A549 (cell line): ENCODE measurements around the gene A4GALT. TPM values are rescaled to one million over a fixed set of nuclear protein-coding genes. Genes with fewer than 3 reads are reported as not detected.
A peak's percentile ranks its signal among the peaks of the same experiment; 100 is the strongest.

Source experiments
- ATAC-seq, 2 experiments: fragments of 200-7000 bp in 1 of 2; fragments of >200 bp in 1 of 2; cut with Nextera tagmentation in 1 of 2; cut with Tn5 transposase in 1 of 2; 3 replicates each; pipeline versions ENCODE4 v1.8.0 to v1.9.1; 2018 to 2020; ENCODE audit warnings: mild to moderate bottlenecking in 1 of 2, moderate library complexity in 1 of 2
- CTCF ChIA-PET: fragments of 300-600 bp; sonication (Branson Sonifier 250); formaldehyde crosslinking; extraction: SDS; loops from one replicate; lab custom pipeline; 2021; ENCODE audit warnings: antibody characterized with exemption, inconsistent platforms; lab: Yijun Ruan, JAX
- POLR2A ChIA-PET: fragments of 350-600 bp; formaldehyde crosslinking; extraction: SDS; loops from one replicate; lab custom pipeline; 2021; ENCODE audit warnings: antibody characterized with exemption, inconsistent platforms; lab: Yijun Ruan, JAX
- DNase-seq, 2 experiments: peaks; one replicate each; pipeline versions ENCODE4 v3.0.0 to v3.0.0-alpha.2; 2011 to 2016; ENCODE audit warnings: low read depth in 1 of 2, low spot score in 1 of 2
- FAIRE-seq: peaks from 2 replicates; lab custom pipeline; 2011; peaks lifted over from hg19 to GRCh38; lab: Jason Lieb, UNC
- H3K27ac ChIP-seq, 2 experiments: fragments of >200 bp; sonication (Bioruptor Twin); formaldehyde crosslinking; 3 replicates each; pipeline ENCODE4 v1.5.1; 2016 to 2017
- H3K4me1 ChIP-seq: fragments of >200 bp; sonication (Bioruptor Twin); formaldehyde crosslinking; 3 replicates; pipeline ENCODE4 v1.6.1; 2016
- H3K4me2 ChIP-seq: fragments of >200 bp; sonication (Bioruptor Twin); formaldehyde crosslinking; 3 replicates; pipeline ENCODE4 v1.6.1; 2016
- H3K4me3 ChIP-seq: fragments of >200 bp; sonication (Bioruptor Twin); formaldehyde crosslinking; 3 replicates; pipeline ENCODE4 v1.5.1; 2016
- H3K9me3 ChIP-seq: fragments of >200 bp; sonication (Bioruptor Twin); formaldehyde crosslinking; 3 replicates; pipeline ENCODE4 v1.6.1; 2016
- BHLHE40 ChIP-seq: IDR thresholded peaks from 2 replicates; pipeline ENCODE4 v1.6.1; 2012; ENCODE audit warnings: low read depth, low read length, inconsistent platforms
- EHF ChIP-seq: fragments of 250-450 bp; sonication (Bioruptor Pico); IDR thresholded peaks from 2 replicates; pipeline ENCODE4 v1.5.0; 2020; ENCODE audit warnings: mild to moderate bottlenecking
- EHMT2 ChIP-seq: fragments of 200-600 bp; sonication (generic); IDR thresholded peaks from 2 replicates; pipeline ENCODE4 v1.6.1; 2016; ENCODE audit warnings: antibody characterized with exemption, low read depth, mild to moderate bottlenecking, moderate library complexity
- FOXS1 ChIP-seq: fragments of 250-450 bp; sonication (Bioruptor Pico); IDR thresholded peaks from 2 replicates; pipeline ENCODE4 v1.5.0; 2020; ENCODE audit warnings: mild to moderate bottlenecking, moderate library complexity
- GATA3 ChIP-seq: IDR thresholded peaks from 2 replicates; pipeline ENCODE4 v1.6.1; 2012; ENCODE audit warnings: borderline replicate concordance
- HDAC2 ChIP-seq: fragments of 200-600 bp; sonication (generic); IDR thresholded peaks from 2 replicates; pipeline ENCODE4 v1.6.1; 2016
- HEYL ChIP-seq: fragments of 250-450 bp; sonication (Bioruptor Pico); IDR thresholded peaks from 2 replicates; pipeline ENCODE4 v1.8.0; 2021; ENCODE audit warnings: mild to moderate bottlenecking, moderate library complexity
- HOXA7 ChIP-seq: fragments of 250-450 bp; sonication (Bioruptor Pico); IDR thresholded peaks from 2 replicates; pipeline ENCODE4 v1.5.0; 2020; ENCODE audit warnings: mild to moderate bottlenecking, moderate library complexity
- JUN ChIP-seq, 2 experiments: fragments of >200 bp; sonication (Bioruptor Twin); formaldehyde crosslinking; IDR thresholded peaks; 2 replicates in 1 of 2; 3 replicates in 1 of 2; pipeline ENCODE4 v1.6.1; 2016 to 2017
- JUNB ChIP-seq: fragments of >200 bp; sonication (Bioruptor Twin); formaldehyde crosslinking; IDR thresholded peaks from 2 replicates; pipeline ENCODE4 v1.6.1; 2016
- MAZ ChIP-seq: fragments of 150-350 bp; IDR thresholded peaks from 2 replicates; pipeline ENCODE4 v1.6.1; 2014; ENCODE audit warnings: antibody characterized with exemption, low read depth, low read length, borderline replicate concordance
- MYC ChIP-seq: IDR thresholded peaks from 2 replicates; pipeline ENCODE4 v1.6.1; 2012; ENCODE audit warnings: mild to moderate bottlenecking, inconsistent platforms, low read length, improper control_type of control experiment, borderline replicate concordance
- NFE2L2 ChIP-seq: fragments of 150-350 bp; conservative IDR thresholded peaks from 2 replicates; pipeline ENCODE4 v1.6.1; 2014; ENCODE audit warnings: low read length
- NPAS2 ChIP-seq: fragments of 250-450 bp; sonication (Bioruptor Pico); IDR thresholded peaks from 2 replicates; pipeline ENCODE4 v1.8.0; 2022; ENCODE audit warnings: mild to moderate bottlenecking, moderate library complexity, borderline replicate concordance
- POLR2A ChIP-seq: IDR thresholded peaks from 2 replicates; pipeline ENCODE4 v1.6.1; 2012; ENCODE audit warnings: mild to moderate bottlenecking, low read length
- RAD21 ChIP-seq, 2 experiments: fragments of >200 bp in 1 of 2; sonication (Bioruptor Twin) in 1 of 2; formaldehyde crosslinking in 1 of 2; IDR thresholded peaks in 1 of 2; conservative IDR thresholded peaks in 1 of 2; 2 replicates in 1 of 2; 3 replicates in 1 of 2; pipeline ENCODE4 v1.6.1; 2012 to 2018; ENCODE audit warnings: inconsistent platforms in 1 of 2
- SMC3 ChIP-seq: fragments of >200 bp; sonication (Bioruptor Twin); formaldehyde crosslinking; IDR thresholded peaks from 3 replicates; pipeline ENCODE4 v1.6.1; 2018; ENCODE audit warnings: inconsistent platforms
- SREBF2 ChIP-seq: fragments of 450-650 bp; IDR thresholded peaks from 2 replicates; pipeline ENCODE4 v1.6.1; 2014; ENCODE audit warnings: mild to moderate bottlenecking, moderate library complexity
- TFCP2L1 ChIP-seq: fragments of 250-450 bp; sonication (Bioruptor Pico); IDR thresholded peaks from 2 replicates; pipeline ENCODE4 v1.5.0; 2021; ENCODE audit warnings: mild to moderate bottlenecking
- ZC3H11A ChIP-seq: fragments of 450-650 bp; IDR thresholded peaks from 2 replicates; pipeline ENCODE4 v1.6.1; 2014; ENCODE audit warnings: antibody characterized with exemption, mild to moderate bottlenecking
- ZFP36 ChIP-seq: fragments of 450-650 bp; IDR thresholded peaks from 2 replicates; pipeline ENCODE4 v1.6.1; 2014; ENCODE audit warnings: borderline replicate concordance; ENCODE audit not compliant: partially characterized antibody
- WGBS: methylation state at CpG from one replicate; pipeline ENCODE4 v1.1.6; 2017; ENCODE audit errors: missing lambda C conversion rate; 5-methylcytosine and 5-hydroxymethylcytosine counted together
- polyA plus RNA-seq, 4 experiments: library from polyadenylated mRNA; depleted of rRNA in 3 of 4; stranded (reverse); fragments of >200 nt; fragmentation: RNase III in 1 of 4; extraction: RNeasy Plus Mini Kit Qiagen cat#74134 plus additional on column Dnase treatment in 1 of 4; gene quantifications; 2 replicates in 3 of 4; 3 replicates in 1 of 4; pipeline ENCODE4 v1.2.3, GENCODE V29; 2011 to 2017
- TF ChIP-seq, protein P1 (sequence below): fragments of >200 bp; sonication (Bioruptor Twin); formaldehyde crosslinking; IDR thresholded peaks from 3 replicates; pipeline ENCODE4 v1.5.1; 2016
- TF ChIP-seq, protein P2 (sequence below): fragments of >200 bp; sonication (Bioruptor Twin); formaldehyde crosslinking; IDR thresholded peaks from 3 replicates; pipeline ENCODE4 v1.6.1; 2016
- TF ChIP-seq, protein P3 (sequence below): fragments of 150-350 bp; IDR thresholded peaks from 2 replicates; pipeline ENCODE4 v1.6.1; 2014; ENCODE audit warnings: low read depth, mild to moderate bottlenecking, low read length
- TF ChIP-seq, protein P4 (sequence below): IDR thresholded peaks from 2 replicates; pipeline ENCODE4 v1.6.1; 2012
- TF ChIP-seq, protein P5 (sequence below): fragments of 450-650 bp; IDR thresholded peaks from 2 replicates; pipeline ENCODE4 v1.6.1; 2014; ENCODE audit warnings: antibody characterized with exemption

A4GALT gene
- polyA plus RNA-seq, 2 of the 4 experiments (the other 2 are of a cell fraction) = 5.1 to 7.8 TPM

DNA sequence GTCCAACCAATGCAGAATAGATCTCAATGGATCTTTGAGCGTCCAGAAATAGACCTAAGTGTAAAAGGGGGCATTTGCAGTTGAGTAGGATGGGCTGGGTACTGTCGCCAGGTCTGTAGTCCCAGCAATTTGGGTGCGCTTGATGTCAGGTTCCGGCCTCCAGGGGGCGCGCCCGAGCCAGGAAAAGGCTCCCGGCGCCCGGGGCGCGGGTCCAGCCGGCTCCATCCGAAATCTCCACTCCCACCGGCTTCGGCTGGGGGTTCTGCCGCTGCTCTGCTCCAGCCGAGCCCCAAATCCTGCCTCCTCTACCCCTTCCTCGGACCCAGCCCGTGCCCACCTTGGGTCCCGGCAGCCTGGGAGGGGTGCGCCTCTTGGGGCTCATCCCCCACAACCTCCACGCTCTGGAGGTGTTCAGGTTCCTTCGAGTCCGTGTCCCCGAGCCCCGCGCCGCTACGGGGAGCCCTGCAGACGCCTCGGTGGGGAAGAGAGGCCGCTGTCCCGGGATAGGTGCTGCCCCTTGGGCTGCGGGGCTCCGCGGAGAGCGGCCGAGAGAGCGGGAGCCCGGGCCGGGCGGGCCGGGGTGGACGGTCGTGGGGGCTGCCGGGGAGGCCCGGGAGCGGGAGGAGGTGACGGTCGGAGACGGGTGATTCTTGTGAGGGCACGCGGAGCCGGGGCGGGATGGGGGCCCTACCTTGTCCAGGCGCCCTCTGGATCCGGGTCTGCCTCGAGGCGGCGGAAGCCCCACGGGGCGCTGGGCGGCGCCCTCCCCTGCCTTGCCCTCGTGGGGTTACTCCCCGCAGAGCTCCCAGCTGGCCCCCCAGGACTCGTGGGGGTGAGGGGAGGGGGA is 58.5 kb downstream of the A4GALT start (continued):
- TF ChIP-seq, protein P1, sequence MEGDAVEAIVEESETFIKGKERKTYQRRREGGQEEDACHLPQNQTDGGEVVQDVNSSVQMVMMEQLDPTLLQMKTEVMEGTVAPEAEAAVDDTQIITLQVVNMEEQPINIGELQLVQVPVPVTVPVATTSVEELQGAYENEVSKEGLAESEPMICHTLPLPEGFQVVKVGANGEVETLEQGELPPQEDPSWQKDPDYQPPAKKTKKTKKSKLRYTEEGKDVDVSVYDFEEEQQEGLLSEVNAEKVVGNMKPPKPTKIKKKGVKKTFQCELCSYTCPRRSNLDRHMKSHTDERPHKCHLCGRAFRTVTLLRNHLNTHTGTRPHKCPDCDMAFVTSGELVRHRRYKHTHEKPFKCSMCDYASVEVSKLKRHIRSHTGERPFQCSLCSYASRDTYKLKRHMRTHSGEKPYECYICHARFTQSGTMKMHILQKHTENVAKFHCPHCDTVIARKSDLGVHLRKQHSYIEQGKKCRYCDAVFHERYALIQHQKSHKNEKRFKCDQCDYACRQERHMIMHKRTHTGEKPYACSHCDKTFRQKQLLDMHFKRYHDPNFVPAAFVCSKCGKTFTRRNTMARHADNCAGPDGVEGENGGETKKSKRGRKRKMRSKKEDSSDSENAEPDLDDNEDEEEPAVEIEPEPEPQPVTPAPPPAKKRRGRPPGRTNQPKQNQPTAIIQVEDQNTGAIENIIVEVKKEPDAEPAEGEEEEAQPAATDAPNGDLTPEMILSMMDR = peak; percentile 73
- TF ChIP-seq ZFP36 = no peak
- TF ChIP-seq BHLHE40 = no peak
- no peak for TF ChIP-seq FOXS1 (CRISPR knock-in tag)
- no peak for TF ChIP-seq POLR2A
- no peak for TF ChIP-seq MYC
- TF ChIP-seq HDAC2 = no peak
- TF ChIP-seq SMC3 = peak; percentile 77
- TF ChIP-seq, protein P2, sequence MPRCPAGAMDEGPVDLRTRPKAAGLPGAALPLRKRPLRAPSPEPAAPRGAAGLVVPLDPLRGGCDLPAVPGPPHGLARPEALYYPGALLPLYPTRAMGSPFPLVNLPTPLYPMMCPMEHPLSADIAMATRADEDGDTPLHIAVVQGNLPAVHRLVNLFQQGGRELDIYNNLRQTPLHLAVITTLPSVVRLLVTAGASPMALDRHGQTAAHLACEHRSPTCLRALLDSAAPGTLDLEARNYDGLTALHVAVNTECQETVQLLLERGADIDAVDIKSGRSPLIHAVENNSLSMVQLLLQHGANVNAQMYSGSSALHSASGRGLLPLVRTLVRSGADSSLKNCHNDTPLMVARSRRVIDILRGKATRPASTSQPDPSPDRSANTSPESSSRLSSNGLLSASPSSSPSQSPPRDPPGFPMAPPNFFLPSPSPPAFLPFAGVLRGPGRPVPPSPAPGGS = no peak
- peak; percentile 66 to 89 for TF ChIP-seq RAD21 (conservative IDR thresholded peaks at IDR 0.05 in 1 of 2, IDR thresholded peaks at IDR 0.05 in 1 of 2)
- TF ChIP-seq, protein P3, sequence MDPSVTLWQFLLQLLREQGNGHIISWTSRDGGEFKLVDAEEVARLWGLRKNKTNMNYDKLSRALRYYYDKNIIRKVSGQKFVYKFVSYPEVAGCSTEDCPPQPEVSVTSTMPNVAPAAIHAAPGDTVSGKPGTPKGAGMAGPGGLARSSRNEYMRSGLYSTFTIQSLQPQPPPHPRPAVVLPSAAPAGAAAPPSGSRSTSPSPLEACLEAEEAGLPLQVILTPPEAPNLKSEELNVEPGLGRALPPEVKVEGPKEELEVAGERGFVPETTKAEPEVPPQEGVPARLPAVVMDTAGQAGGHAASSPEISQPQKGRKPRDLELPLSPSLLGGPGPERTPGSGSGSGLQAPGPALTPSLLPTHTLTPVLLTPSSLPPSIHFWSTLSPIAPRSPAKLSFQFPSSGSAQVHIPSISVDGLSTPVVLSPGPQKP = no peak
- no peak for TF ChIP-seq HEYL (CRISPR knock-in tag)
- TF ChIP-seq, protein P4, sequence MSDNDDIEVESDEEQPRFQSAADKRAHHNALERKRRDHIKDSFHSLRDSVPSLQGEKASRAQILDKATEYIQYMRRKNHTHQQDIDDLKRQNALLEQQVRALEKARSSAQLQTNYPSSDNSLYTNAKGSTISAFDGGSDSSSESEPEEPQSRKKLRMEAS = peak; percentile 18; the same call in 1 of the 2 replicates
- no peak for TF ChIP-seq NFE2L2
- no peak for TF ChIP-seq ZC3H11A
- no peak for TF ChIP-seq MAZ
- TF ChIP-seq JUN (IDR thresholded peaks at IDR 0.05) = peak in 1 of 2 experiments; percentile 26; a peak in 1 of 5 replicates
- TF ChIP-seq EHF (CRISPR knock-in tag) = no peak

DNA sequence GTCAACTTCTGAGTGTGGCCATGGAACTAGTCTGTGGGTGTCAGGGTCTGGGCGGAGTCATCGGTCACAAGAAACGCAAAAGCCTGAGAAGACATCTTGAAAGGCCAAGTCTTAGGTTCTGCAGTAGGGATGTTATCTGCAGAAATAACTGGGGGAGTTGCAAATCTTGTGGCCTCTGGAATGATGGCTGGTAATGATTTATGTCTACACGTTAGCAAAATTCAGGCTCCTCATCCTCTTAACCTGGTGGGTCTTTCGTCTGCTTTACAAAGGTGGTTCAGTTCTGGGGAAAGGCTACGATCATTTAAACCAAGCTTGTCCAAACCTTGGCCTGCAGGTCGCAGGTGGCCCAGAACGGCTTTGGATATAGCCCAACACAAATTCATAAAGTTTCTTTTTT is 64.1 kb downstream of the A4GALT start:
- 90% methylated on average over 8 of the region's 8 CpGs for WGBS
- no peak overlapping the region for H3K27ac ChIP-seq
- CTCF ChIA-PET = interaction anchor here (1.3 kb wide), 1 partner anchor 211 kb away, joined by 4 read pairs; no protein-coding TSS in a partner anchor
- POLR2A ChIA-PET = no interaction called here
- DNase-seq = no peak
- H3K4me3 ChIP-seq = no peak overlapping the region
- ATAC-seq = no peak
- no peak for FAIRE-seq
- no peaks in the 10 kb centered on the region for H3K9me3 ChIP-seq
- TF ChIP-seq SREBF2 (no peak), NFE2L2 (no peak), ZC3H11A (no peak), EHMT2 (no peak), JUNB (no peak), TFCP2L1 (no peak), NPAS2 (CRISPR knock-in tag) (no peak), HOXA7 (no peak), GATA3 (no peak)
- TF ChIP-seq, protein P5, sequence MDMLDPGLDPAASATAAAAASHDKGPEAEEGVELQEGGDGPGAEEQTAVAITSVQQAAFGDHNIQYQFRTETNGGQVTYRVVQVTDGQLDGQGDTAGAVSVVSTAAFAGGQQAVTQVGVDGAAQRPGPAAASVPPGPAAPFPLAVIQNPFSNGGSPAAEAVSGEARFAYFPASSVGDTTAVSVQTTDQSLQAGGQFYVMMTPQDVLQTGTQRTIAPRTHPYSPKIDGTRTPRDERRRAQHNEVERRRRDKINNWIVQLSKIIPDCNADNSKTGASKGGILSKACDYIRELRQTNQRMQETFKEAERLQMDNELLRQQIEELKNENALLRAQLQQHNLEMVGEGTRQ = no peak
- TF ChIP-seq, protein P1 = no peak
- H3K4me1 ChIP-seq = no peaks in the 10 kb centered on the region; the same call in 2 of the 3 replicates
- H3K4me2 ChIP-seq = no peak overlapping the region
